GM12878 (cell line): ENCODE measurements around the gene TMCC2. TPM values are rescaled to one million over a fixed set of nuclear protein-coding genes. Genes with fewer than 3 reads are reported as not detected.

Experiments used
- ATAC-seq: fragments of 200-7000 bp; cut with Tn5 transposase; 3 replicates; pipeline ENCODE4 v1.9.1; 2020; ENCODE audit warnings: mild to moderate bottlenecking, moderate library complexity
- BruUV-seq: library from RNA; stranded (reverse); fragments of 400-500 nt; replicated peaks from 2 replicates; lab custom pipeline; 2021; lab: Mats Ljungman, UMichigan
- CTCF ChIA-PET: fragments of 300-600 bp; sonication (Branson Sonifier 250); formaldehyde crosslinking; extraction: SDS; loops from one replicate; lab custom pipeline; 2021; ENCODE audit warnings: inconsistent platforms; lab: Yijun Ruan, JAX
- POLR2A ChIA-PET: fragments of 350-600 bp; formaldehyde crosslinking; extraction: SDS; loops from one replicate; lab custom pipeline; 2021; ENCODE audit warnings: inconsistent platforms; lab: Charles Lee
- RAD21 ChIA-PET: fragments of 300-600 bp; sonication (Branson Sonifier 250); formaldehyde crosslinking; loops from one replicate; lab custom pipeline; 2023; ENCODE audit warnings: antibody characterized with exemption; ENCODE audit not compliant: unreplicated experiment; lab: Charles Lee
- SMC1A ChIA-PET: fragments of 300-600 bp; sonication (Branson Sonifier 250); formaldehyde crosslinking; loops from one replicate; lab custom pipeline; 2023; ENCODE audit not compliant: unreplicated experiment, uncharacterized antibody; lab: Charles Lee
- DNase-seq: peaks from one replicate; pipeline ENCODE4 v3.0.0-alpha.2; 2011; ENCODE audit warnings: low read depth, low spot score
- FAIRE-seq: peaks from 3 replicates; lab custom pipeline; 2011; peaks lifted over from hg19 to GRCh38; lab: Jason Lieb, UNC
- H2AFZ ChIP-seq: 2 replicates; pipeline ENCODE4 v1.6.0; 2011; ENCODE audit warnings: low read depth, low read length, control low read depth; ENCODE audit not compliant: control insufficient read depth
- H3K27ac ChIP-seq: 2 replicates; pipeline ENCODE4 v1.5.1; 2011; ENCODE audit warnings: control low read depth; ENCODE audit not compliant: control insufficient read depth, insufficient read depth
- H3K27me3 ChIP-seq, 2 experiments: replicated peaks in 1 of 2; 2 replicates each; pipeline versions ENCODE4 v1.6.0 to v1.6.1; 2011; ENCODE audit warnings: low read length in 1 of 2; ENCODE audit not compliant: control insufficient read depth in 2 of 2, insufficient read depth in 2 of 2
- H3K36me3 ChIP-seq, 2 experiments: 2 replicates each; pipeline ENCODE4 v1.5.1; 2011; ENCODE audit warnings: low read length in 1 of 2; ENCODE audit not compliant: control insufficient read depth in 2 of 2, insufficient read depth in 2 of 2
- H3K4me1 ChIP-seq: 2 replicates; pipeline ENCODE4 v1.6.1; 2011; ENCODE audit warnings: mild to moderate bottlenecking, low read length, moderate library complexity, mixed read lengths; ENCODE audit not compliant: control insufficient read depth, insufficient read depth
- H3K4me2 ChIP-seq: 2 replicates; pipeline ENCODE4 v1.6.0; 2011; ENCODE audit warnings: control low read depth; ENCODE audit not compliant: control insufficient read depth, insufficient read depth
- H3K4me3 ChIP-seq: fragments of 200-600 bp; sonication (generic); 2 replicates; pipeline ENCODE4 v1.5.1; 2016
- H3K79me2 ChIP-seq: 2 replicates; pipeline ENCODE4 v1.6.0; 2011; ENCODE audit warnings: low read length; ENCODE audit not compliant: control insufficient read depth, insufficient read depth
- H3K9ac ChIP-seq: 2 replicates; pipeline ENCODE4 v1.8.0; 2011; ENCODE audit warnings: low read length, control low read depth, mixed read lengths; ENCODE audit not compliant: control insufficient read depth, insufficient read depth
- H3K9me3 ChIP-seq: replicated peaks from 3 replicates; pipeline ENCODE4 v1.5.1; 2011; ENCODE audit warnings: mild to moderate bottlenecking, low read length; ENCODE audit not compliant: control insufficient read depth, insufficient read depth
- H4K20me1 ChIP-seq: 2 replicates; pipeline ENCODE4 v1.6.0; 2011; ENCODE audit not compliant: control insufficient read depth, insufficient read depth
- HDAC2 ChIP-seq: fragments of 200-600 bp; sonication (generic); IDR thresholded peaks from 2 replicates; pipeline ENCODE4 v1.6.1; 2017
- MTA3 ChIP-seq: IDR thresholded peaks from 2 replicates; pipeline ENCODE4 v1.6.1; 2012; ENCODE audit warnings: low read length, inconsistent platforms, borderline replicate concordance
- NKRF ChIP-seq: fragments of 450-650 bp; conservative IDR thresholded peaks from 2 replicates; pipeline ENCODE4 v1.6.1; 2017; ENCODE audit warnings: mild to moderate bottlenecking, moderate library complexity
- RCOR1 ChIP-seq: conservative IDR thresholded peaks from 2 replicates; pipeline ENCODE4 v1.6.1; 2012; ENCODE audit warnings: low read depth, low read length, improper control_type of control experiment
- SP1 ChIP-seq: IDR thresholded peaks from one replicate; pipeline ENCODE4 v1.6.1; 2011; ENCODE audit warnings: low read depth, low read length
- TAF1 ChIP-seq: IDR thresholded peaks from 2 replicates; pipeline ENCODE4 v1.6.1; 2011; ENCODE audit warnings: mild to moderate bottlenecking, low read depth, low read length, borderline replicate concordance
- WGBS: methylation state at CpG from one replicate; pipeline ENCODE4 v1.1.6; 2016; ENCODE audit warnings: low lambda C conversion rate; ENCODE audit not compliant: insufficient replicate concordance, insufficient coverage; ENCODE audit errors: missing lambda C conversion rate; 5-methylcytosine and 5-hydroxymethylcytosine counted together
- in situ Hi-C: fragments of 300-500 bp; cut with MboI; formaldehyde crosslinking; loops from 9 replicates; pipeline ENCODE4 v1.14.3; 2018; ENCODE audit warnings: mixed read lengths
- intact Hi-C: fragments of 100-400 bp; cut with micrococcal nuclease; formaldehyde crosslinking; loops from one replicate; pipeline ENCODE4 v1.14.2; 2022; ENCODE audit not compliant: unreplicated experiment
- polyA plus RNA-seq, 11 experiments: library from polyadenylated mRNA; depleted of rRNA in 4 of 11; unstranded in 6 of 11; stranded (reverse) in 5 of 11; fragments of >200 nt; fragmentation: Nextera tagmentation in 4 of 11; fragmentation: Illumina TruSeq in 1 of 11; extraction: Ambion mirVana in 4 of 11; extraction: Trizol in 1 of 11; gene quantifications; 1 replicate in 1 of 11; 2 replicates in 10 of 11; pipeline versions ENCODE4 v1.2.1 to v1.2.3, GENCODE V29; 2011 to 2016; ENCODE audit warnings: inconsistent platforms in 2 of 11, missing spikeins in 2 of 11, low read depth in 1 of 11
- total RNA-seq, 4 experiments: library from RNA; depleted of rRNA in 3 of 4; stranded (reverse); fragments of >200 nt in 3 of 4; fragmentation: Illumina TruSeq in 1 of 4; extraction: Trizol in 1 of 4; gene quantifications; 2 replicates each; pipeline versions ENCODE4 v1.2.1 to v1.2.3, GENCODE V29; 2013 to 2021
- TF ChIP-seq, protein P1 (sequence below): fragments of 450-650 bp; IDR thresholded peaks from 2 replicates; pipeline ENCODE4 v1.6.1; 2017; ENCODE audit warnings: mild to moderate bottlenecking
- TF ChIP-seq, protein P2 (sequence below): fragments of 450-650 bp; IDR thresholded peaks from 2 replicates; pipeline ENCODE4 v1.6.1; 2017; ENCODE audit warnings: low read depth, mild to moderate bottlenecking, moderate library complexity
- TF ChIP-seq, protein P3 (sequence below): fragments of 450-650 bp; IDR thresholded peaks from 2 replicates; pipeline ENCODE4 v1.6.1; 2018; ENCODE audit warnings: mild to moderate bottlenecking, low read depth, moderate library complexity; ENCODE audit not compliant: partially characterized antibody
- TF ChIP-seq, protein P4 (sequence below): IDR thresholded peaks from 2 replicates; pipeline ENCODE4 v1.6.1; 2012; ENCODE audit warnings: mild to moderate bottlenecking, low read depth, low read length

Gene TMCC2
- total and polyA plus RNA-seq, 10 of the 15 experiments (the other 5 are each of a cell fraction or from before 2014, with no cell fraction given), result 0.06 to 2.3 (median 0.76) TPM

DNA sequence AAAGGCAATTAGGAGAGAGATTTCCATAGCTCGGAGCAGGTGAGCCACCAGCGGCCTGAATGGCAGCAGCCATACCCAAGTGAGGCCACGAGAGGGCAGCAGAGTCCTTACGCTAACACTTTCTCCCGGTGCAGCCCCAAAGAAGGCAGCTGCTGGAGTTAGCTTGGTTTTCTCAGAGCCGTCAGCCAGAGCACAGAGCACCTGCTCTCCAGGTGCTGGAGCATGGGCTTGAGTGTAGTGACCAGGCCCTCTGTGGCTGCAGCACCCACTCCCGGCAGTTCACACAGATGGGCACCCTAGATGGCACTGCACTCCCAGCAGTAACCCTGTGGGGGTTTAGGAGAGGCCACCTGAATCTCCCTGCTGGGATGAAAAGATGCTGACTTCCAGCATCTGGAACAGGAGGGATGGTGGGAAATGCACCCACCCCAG lies 45.8 kb downstream of the TMCC2 start:
- H3K4me3 ChIP-seq, result no peak overlapping the region
- peaks cover 0 to 2% of the 10 kb centered on the region in 2 experiments; a peak in 1 of 4 replicates for H3K27me3 ChIP-seq
- in situ Hi-C loops, result loop anchor here (5.0 kb wide), 1 partner anchor 214 kb away; no protein-coding TSS in a partner anchor
- intact Hi-C loops, result loop anchor here (1.0 to 10.0 kb wide), 3 partner anchors 52 to 251 kb away; no protein-coding TSS in a partner anchor
- RAD21 ChIA-PET, result interaction anchor here (0.7 to 13.6 kb wide), 30 partner anchors 8 to 500 kb away, joined by 3 to 892 read pairs (median 7); partner anchors contain the start of genes NUAK2 and TMCC2
- DNase-seq (peak; percentile 32), FAIRE-seq (peak; percentile 96), ATAC-seq (peak; percentile 90)
- SMC1A ChIA-PET, result interaction anchor here (0.7 to 25.9 kb wide), 25 partner anchors 9 to 251 kb away, joined by 3 to 1445 read pairs (median 4); partner anchors contain the start of gene NUAK2
- H2AFZ ChIP-seq, result no peak overlapping the region
- no peaks in the 10 kb centered on the region for H3K36me3 ChIP-seq
- POLR2A ChIA-PET, result interaction anchor here (0.6 to 6.2 kb wide), 12 partner anchors 12 to 220 kb away, joined by 3 to 91 read pairs (median 3); partner anchors contain the start of gene NUAK2
- CTCF ChIA-PET, result interaction anchor here (0.8 to 42.1 kb wide), 34 partner anchors 8 to 384 kb away, joined by 3 to 2333 read pairs (median 6); partner anchors contain the start of genes KLHDC8A, NUAK2 and TMCC2
- H3K9me3 ChIP-seq, result no peaks in the 10 kb centered on the region
- WGBS, result under 1% methylated on average over 7 of the region's 7 CpGs
- H4K20me1 ChIP-seq, result no peaks in the 10 kb centered on the region
- no peaks in the 10 kb centered on the region for H3K79me2 ChIP-seq
- H3K9ac ChIP-seq, result no peak overlapping the region
- no peak overlapping the region for H3K27ac ChIP-seq
- no peak overlapping the region for H3K4me2 ChIP-seq
- peaks cover 3% of the 10 kb centered on the region; the same call in 1 of the 2 replicates for H3K4me1 ChIP-seq
- BruUV-seq, result no TSS peak
- TF ChIP-seq, protein P1, sequence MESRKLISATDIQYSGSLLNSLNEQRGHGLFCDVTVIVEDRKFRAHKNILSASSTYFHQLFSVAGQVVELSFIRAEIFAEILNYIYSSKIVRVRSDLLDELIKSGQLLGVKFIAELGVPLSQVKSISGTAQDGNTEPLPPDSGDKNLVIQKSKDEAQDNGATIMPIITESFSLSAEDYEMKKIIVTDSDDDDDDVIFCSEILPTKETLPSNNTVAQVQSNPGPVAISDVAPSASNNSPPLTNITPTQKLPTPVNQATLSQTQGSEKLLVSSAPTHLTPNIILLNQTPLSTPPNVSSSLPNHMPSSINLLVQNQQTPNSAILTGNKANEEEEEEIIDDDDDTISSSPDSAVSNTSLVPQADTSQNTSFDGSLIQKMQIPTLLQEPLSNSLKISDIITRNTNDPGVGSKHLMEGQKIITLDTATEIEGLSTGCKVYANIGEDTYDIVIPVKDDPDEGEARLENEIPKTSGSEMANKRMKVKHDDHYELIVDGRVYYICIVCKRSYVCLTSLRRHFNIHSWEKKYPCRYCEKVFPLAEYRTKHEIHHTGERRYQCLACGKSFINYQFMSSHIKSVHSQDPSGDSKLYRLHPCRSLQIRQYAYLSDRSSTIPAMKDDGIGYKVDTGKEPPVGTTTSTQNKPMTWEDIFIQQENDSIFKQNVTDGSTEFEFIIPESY, result no peak
- TF ChIP-seq, protein P2, sequence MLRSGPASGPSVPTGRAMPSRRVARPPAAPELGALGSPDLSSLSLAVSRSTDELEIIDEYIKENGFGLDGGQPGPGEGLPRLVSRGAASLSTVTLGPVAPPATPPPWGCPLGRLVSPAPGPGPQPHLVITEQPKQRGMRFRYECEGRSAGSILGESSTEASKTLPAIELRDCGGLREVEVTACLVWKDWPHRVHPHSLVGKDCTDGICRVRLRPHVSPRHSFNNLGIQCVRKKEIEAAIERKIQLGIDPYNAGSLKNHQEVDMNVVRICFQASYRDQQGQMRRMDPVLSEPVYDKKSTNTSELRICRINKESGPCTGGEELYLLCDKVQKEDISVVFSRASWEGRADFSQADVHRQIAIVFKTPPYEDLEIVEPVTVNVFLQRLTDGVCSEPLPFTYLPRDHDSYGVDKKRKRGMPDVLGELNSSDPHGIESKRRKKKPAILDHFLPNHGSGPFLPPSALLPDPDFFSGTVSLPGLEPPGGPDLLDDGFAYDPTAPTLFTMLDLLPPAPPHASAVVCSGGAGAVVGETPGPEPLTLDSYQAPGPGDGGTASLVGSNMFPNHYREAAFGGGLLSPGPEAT, result no peak
- TF ChIP-seq, protein P3, sequence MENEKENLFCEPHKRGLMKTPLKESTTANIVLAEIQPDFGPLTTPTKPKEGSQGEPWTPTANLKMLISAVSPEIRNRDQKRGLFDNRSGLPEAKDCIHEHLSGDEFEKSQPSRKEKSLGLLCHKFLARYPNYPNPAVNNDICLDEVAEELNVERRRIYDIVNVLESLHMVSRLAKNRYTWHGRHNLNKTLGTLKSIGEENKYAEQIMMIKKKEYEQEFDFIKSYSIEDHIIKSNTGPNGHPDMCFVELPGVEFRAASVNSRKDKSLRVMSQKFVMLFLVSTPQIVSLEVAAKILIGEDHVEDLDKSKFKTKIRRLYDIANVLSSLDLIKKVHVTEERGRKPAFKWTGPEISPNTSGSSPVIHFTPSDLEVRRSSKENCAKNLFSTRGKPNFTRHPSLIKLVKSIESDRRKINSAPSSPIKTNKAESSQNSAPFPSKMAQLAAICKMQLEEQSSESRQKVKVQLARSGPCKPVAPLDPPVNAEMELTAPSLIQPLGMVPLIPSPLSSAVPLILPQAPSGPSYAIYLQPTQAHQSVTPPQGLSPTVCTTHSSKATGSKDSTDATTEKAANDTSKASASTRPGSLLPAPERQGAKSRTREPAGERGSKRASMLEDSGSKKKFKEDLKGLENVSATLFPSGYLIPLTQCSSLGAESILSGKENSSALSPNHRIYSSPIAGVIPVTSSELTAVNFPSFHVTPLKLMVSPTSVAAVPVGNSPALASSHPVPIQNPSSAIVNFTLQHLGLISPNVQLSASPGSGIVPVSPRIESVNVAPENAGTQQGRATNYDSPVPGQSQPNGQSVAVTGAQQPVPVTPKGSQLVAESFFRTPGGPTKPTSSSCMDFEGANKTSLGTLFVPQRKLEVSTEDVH, result no peak
- TF ChIP-seq SP1 (no peak), TAF1 (no peak), HDAC2 (no peak), MTA3 (no peak), NKRF (no peak), RCOR1 (0 out of 2 replicates have a peak, but pooled peaks have one; percentile 26)
- TF ChIP-seq, protein P4, sequence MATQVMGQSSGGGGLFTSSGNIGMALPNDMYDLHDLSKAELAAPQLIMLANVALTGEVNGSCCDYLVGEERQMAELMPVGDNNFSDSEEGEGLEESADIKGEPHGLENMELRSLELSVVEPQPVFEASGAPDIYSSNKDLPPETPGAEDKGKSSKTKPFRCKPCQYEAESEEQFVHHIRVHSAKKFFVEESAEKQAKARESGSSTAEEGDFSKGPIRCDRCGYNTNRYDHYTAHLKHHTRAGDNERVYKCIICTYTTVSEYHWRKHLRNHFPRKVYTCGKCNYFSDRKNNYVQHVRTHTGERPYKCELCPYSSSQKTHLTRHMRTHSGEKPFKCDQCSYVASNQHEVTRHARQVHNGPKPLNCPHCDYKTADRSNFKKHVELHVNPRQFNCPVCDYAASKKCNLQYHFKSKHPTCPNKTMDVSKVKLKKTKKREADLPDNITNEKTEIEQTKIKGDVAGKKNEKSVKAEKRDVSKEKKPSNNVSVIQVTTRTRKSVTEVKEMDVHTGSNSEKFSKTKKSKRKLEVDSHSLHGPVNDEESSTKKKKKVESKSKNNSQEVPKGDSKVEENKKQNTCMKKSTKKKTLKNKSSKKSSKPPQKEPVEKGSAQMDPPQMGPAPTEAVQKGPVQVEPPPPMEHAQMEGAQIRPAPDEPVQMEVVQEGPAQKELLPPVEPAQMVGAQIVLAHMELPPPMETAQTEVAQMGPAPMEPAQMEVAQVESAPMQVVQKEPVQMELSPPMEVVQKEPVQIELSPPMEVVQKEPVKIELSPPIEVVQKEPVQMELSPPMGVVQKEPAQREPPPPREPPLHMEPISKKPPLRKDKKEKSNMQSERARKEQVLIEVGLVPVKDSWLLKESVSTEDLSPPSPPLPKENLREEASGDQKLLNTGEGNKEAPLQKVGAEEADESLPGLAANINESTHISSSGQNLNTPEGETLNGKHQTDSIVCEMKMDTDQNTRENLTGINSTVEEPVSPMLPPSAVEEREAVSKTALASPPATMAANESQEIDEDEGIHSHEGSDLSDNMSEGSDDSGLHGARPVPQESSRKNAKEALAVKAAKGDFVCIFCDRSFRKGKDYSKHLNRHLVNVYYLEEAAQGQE, result no peak
